Osteocyte (in vitro differentiated cells): ENCODE measurements around the gene EPX. TPM values are rescaled to one million over a fixed set of nuclear protein-coding genes. Genes with fewer than 3 reads are reported as not detected.
A peak's percentile ranks its signal among the peaks of the same experiment; 100 is the strongest.

ENCODE experiments used
- DNase-seq: peaks from one replicate; pipeline ENCODE4 v3.0.0; 2021; ENCODE audit warnings: mixed read lengths; ENCODE audit not compliant: unreplicated experiment; ENCODE audit errors: extremely low spot score
- H3K27ac Mint-ChIP-seq: one replicate; pipeline ENCODE4 v1.8.0; 2021; ENCODE audit warnings: mild to moderate bottlenecking, mixed read lengths; ENCODE audit not compliant: unreplicated experiment
- H3K27me3 Mint-ChIP-seq: one replicate; pipeline ENCODE4 v1.8.0; 2021; ENCODE audit warnings: mixed read lengths; ENCODE audit not compliant: unreplicated experiment
- H3K36me3 Mint-ChIP-seq: one replicate; pipeline ENCODE4 v1.8.0; 2021; ENCODE audit warnings: mixed read lengths; ENCODE audit not compliant: unreplicated experiment
- H3K4me1 Mint-ChIP-seq: one replicate; pipeline ENCODE4 v1.8.0; 2021; ENCODE audit warnings: mixed read lengths; ENCODE audit not compliant: unreplicated experiment
- H3K4me3 Mint-ChIP-seq: one replicate; pipeline ENCODE4 v1.8.0; 2021; ENCODE audit warnings: mild to moderate bottlenecking, moderate library complexity, mixed read lengths; ENCODE audit not compliant: unreplicated experiment
- H3K9me3 Mint-ChIP-seq: one replicate; pipeline ENCODE4 v1.8.0; 2021; ENCODE audit warnings: mixed read lengths; ENCODE audit not compliant: unreplicated experiment
- total RNA-seq: library from RNA; stranded (reverse); gene quantifications from 2 replicates; pipeline ENCODE4 v1.2.1, GENCODE V29; 2021
- TF ChIP-seq, protein P1 (sequence below): fragments of 200-600 bp; sonication (generic); IDR thresholded peaks from 2 replicates; pipeline ENCODE4 v1.5.0; 2021; ENCODE audit warnings: antibody characterized with exemption, mild to moderate bottlenecking, moderate library complexity

Gene EPX
- total RNA-seq, 1 donor from 2014 or later = not detected

DNA sequence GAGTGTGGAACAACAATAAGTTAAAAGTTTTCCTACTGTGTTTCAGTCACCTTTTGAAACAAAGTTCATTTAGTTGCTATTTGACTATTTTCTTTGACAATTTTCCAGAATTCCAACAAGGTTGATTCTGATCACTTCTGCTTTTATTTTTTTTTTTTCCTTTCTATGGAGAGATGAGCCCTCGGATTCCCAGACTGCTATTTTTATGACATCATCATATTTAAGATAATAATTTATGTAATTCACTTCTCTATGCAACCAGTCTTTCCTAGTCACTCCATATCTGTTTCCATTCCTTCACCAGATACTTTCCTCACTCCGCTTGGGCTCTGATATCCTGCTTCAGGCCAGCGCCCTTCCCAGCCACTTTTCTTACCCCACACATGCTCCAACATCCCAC, 17.7 kb upstream of the EPX start:
- no peaks in the 10 kb centered on the region for H3K36me3 Mint-ChIP-seq
- TF ChIP-seq, protein P1, sequence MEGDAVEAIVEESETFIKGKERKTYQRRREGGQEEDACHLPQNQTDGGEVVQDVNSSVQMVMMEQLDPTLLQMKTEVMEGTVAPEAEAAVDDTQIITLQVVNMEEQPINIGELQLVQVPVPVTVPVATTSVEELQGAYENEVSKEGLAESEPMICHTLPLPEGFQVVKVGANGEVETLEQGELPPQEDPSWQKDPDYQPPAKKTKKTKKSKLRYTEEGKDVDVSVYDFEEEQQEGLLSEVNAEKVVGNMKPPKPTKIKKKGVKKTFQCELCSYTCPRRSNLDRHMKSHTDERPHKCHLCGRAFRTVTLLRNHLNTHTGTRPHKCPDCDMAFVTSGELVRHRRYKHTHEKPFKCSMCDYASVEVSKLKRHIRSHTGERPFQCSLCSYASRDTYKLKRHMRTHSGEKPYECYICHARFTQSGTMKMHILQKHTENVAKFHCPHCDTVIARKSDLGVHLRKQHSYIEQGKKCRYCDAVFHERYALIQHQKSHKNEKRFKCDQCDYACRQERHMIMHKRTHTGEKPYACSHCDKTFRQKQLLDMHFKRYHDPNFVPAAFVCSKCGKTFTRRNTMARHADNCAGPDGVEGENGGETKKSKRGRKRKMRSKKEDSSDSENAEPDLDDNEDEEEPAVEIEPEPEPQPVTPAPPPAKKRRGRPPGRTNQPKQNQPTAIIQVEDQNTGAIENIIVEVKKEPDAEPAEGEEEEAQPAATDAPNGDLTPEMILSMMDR = no peak
- peaks cover 19% of the 10 kb centered on the region for H3K27me3 Mint-ChIP-seq
- H3K4me1 Mint-ChIP-seq = no peaks in the 10 kb centered on the region
- no peak for DNase-seq
- H3K27ac Mint-ChIP-seq = no peak overlapping the region
- no peaks in the 10 kb centered on the region for H3K9me3 Mint-ChIP-seq
- no peak overlapping the region for H3K4me3 Mint-ChIP-seq

DNA sequence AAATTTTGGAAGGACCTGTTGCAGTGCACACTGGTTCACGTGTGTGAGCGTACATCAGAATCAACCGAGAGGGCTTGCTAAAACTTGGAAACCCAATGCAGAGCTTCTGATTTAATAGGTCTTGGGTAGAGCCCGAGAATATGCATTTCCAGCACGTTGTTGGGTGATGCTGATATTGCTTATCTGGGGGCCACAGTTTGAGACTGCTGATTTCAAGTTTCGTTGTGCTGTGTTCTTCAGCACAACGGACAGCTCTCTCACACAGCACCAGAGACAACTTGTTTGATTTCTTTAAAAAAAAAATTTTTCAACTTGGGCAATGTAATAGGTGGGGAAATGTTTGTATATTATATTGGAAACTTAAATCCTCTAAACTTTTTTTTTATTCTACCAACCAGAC, 16.3 kb upstream of the EPX start:
- no peak overlapping the region for H3K27ac Mint-ChIP-seq
- H3K4me1 Mint-ChIP-seq = no peaks in the 10 kb centered on the region
- peaks cover 9% of the 10 kb centered on the region for H3K27me3 Mint-ChIP-seq
- H3K9me3 Mint-ChIP-seq = no peaks in the 10 kb centered on the region
- H3K4me3 Mint-ChIP-seq = no peak overlapping the region
- TF ChIP-seq, protein P1 = no peak
- DNase-seq = peak; percentile 6
- H3K36me3 Mint-ChIP-seq = no peaks in the 10 kb centered on the region

DNA sequence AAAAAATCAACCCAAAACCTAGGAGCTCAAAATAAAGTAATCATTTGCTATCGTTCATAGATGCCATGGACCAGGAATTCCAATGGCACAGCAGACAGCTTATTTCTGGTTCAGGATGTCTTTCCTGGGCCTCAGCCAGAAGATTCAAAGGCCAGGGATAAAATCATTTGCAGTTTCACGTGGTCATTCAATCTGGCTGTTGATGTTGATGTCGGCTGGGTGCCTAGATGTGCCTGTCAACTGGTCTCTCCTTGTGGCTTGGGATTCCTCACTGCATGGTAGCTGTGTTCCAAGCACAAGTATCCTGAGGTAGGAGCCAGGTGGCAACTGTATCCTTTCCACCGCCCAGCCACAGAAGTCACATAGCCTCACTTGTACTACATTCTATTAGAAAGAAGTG, 10.7 kb upstream of the EPX start:
- Mint-ChIP-seq H3K36me3 (no peaks in the 10 kb centered on the region), H3K9me3 (no peaks in the 10 kb centered on the region), H3K4me3 (no peak overlapping the region), H3K4me1 (no peaks in the 10 kb centered on the region), H3K27ac (no peak overlapping the region), H3K27me3 (peaks cover 2% of the 10 kb centered on the region)
- TF ChIP-seq, protein P1 = no peak
- peak; percentile 42 for DNase-seq

DNA sequence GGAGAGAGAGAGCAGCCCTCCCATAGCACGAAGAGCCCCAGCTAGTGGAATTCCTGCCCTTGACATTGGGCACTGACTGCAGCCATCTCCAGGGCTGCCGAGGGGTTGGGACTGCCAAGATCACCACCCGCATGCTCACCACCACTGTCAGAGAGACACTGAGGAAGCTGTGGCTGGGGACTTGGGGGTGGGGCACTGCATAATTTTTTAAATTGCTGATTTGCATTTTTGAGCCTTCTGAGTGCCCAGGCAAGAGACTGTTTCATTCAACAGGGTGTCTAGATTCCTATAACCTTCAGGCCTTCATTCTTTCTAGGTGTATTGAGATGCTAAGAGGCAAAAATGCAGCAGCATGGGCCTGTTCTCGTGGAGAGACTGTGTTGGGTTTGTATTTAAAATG, 9.0 kb upstream of the EPX start:
- peaks cover 8% of the 10 kb centered on the region for H3K27me3 Mint-ChIP-seq
- H3K27ac Mint-ChIP-seq = no peak overlapping the region
- no peaks in the 10 kb centered on the region for H3K9me3 Mint-ChIP-seq
- peak; percentile 64 for DNase-seq
- no peaks in the 10 kb centered on the region for H3K36me3 Mint-ChIP-seq
- TF ChIP-seq, protein P1 = no peak
- H3K4me3 Mint-ChIP-seq = no peak overlapping the region
- no peaks in the 10 kb centered on the region for H3K4me1 Mint-ChIP-seq

DNA sequence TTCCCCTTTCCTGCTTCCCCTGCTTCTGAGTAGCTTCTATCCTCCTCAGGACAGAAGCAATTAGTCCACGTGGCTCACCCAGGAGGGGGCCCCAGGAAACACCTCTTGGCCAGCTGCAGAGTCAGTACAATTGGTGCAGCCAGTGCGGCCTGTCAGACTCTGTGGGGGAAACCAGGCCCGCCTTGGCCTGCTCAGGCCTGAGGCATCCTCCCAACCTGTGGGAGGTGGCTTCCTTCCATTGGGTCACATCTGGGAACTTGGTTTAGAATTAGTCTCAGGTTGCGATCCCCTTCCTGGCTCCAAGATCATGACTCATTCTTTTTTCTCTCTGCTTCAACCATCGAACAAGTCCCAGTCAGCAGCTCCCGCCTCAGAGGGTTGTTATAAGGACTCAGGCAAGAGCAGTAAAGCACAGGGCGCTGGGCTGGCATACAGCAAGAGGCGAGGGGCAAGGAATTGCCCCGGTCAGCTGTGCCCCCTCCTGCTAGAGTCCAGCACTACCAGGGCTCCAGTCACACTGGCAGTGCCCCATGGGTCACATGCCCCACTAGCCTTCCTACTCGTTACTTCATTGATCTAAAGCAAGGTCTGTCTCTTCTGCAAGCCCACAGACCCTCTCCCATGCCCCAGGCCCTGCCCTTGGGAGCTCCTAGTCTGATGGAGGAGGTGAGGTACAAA, 8.1 kb upstream of the EPX start:
- H3K4me1 Mint-ChIP-seq = no peaks in the 10 kb centered on the region
- peaks cover 8% of the 10 kb centered on the region for H3K27me3 Mint-ChIP-seq
- TF ChIP-seq, protein P1 = no peak
- H3K36me3 Mint-ChIP-seq = no peaks in the 10 kb centered on the region
- no peak overlapping the region for H3K4me3 Mint-ChIP-seq
- H3K27ac Mint-ChIP-seq = no peak overlapping the region
- H3K9me3 Mint-ChIP-seq = no peaks in the 10 kb centered on the region
- no peak for DNase-seq
